T47D (cell line): ENCODE results near the gene MAGI2.

Experiments
- DNase-seq, 2 experiments: peaks; one replicate each; pipeline versions ENCODE4 v3.0.0 to v3.0.0-alpha.2; 2011 to 2012; ENCODE audit warnings: low read depth in 1 of 2, low spot score in 1 of 2
- JUND ChIP-seq: IDR thresholded peaks from 2 replicates; pipeline ENCODE4 v1.6.1; 2012; ENCODE audit warnings: low read depth
- in situ Hi-C: cut with HindIII; loops from 2 replicates; pipeline ENCODE4 v1.10.0; 2016; ENCODE audit warnings: low sequenced_read_pairs, low pct_unique_long_range_greater_than_20kb

MAGI2 gene

DNA sequence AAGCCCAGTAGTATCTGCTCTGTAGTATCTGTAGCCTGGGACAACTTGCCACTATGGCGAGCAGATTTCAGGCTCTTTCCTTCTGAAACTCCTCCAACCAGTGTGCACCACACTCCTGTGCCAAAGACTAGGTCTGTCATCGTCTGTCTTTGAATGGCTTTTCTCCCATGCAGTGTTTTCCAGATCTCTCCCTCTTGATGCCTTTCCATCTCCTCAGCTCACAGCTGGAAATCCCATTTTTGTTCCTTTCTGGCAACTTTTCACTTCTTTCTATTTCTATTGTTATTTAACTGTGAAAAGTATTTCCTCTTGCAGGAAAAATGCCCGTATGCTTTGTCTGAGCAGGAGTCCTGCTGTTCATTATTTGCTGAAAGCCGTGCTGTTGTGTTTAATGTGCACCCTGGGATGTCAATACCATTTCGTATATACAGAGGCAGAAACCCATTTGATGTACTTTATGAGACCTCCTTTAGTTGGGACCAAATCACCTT, 1281.2 kb downstream of the MAGI2 start:
- no peak for TF ChIP-seq JUND
- in situ Hi-C loops: no loop called here
- no peak for DNase-seq

- TF ChIP-seq JUND: no peak
- in situ Hi-C loops: no loop called here
- DNase-seq: no peak
These were observed 1282.1 kb downstream of the MAGI2 start for GRCh38 chr7:78171398-78171797.

DNA sequence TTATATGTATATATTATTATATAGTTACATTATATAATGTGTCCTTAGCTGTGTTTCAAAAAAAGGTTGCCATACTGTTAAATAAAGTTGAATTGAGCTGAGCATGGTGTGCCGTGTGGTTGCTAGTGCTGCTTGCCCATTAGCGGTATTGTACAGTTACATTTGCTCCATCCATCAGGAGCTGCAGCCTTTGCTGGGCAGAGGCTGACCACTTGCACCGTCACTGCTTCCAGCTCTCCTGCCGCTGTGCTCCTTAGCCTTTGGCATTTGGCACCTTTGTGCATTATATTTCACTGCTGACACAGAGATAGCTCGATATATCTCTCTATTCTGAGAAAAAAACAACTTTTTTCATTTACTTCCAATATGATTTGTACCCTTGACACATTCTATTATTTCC, 1282.7 kb downstream of the MAGI2 start:
- in situ Hi-C loops: no loop called here
- no peak for DNase-seq
- no peak for TF ChIP-seq JUND

DNA sequence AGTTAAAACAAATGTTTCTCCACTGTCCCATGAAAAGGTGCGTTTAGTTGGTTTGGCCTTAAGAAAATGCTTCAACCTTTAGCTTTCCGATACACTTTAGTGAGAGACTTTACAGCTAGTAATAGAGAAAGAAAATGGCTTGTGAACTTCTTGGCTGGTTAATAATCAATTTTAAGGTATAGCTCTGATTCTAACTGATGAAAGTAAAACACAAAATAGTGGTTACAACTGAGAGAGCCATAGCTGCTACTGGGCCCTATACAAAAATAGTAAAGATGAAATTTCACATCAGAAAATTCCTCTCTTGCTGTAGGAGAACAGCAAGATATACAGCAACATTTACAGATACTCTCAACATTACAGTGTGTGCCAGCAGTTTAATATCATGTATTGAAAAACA, 1283.5 kb downstream of the MAGI2 start:
- TF ChIP-seq JUND: no peak
- in situ Hi-C loops: no loop called here
- no peak for DNase-seq

- no peak for TF ChIP-seq JUND
- in situ Hi-C loops: no loop called here
- DNase-seq: no peak
These were observed 1284.6 kb downstream of the MAGI2 start for GRCh38 chr7:78168865-78169264.

DNA sequence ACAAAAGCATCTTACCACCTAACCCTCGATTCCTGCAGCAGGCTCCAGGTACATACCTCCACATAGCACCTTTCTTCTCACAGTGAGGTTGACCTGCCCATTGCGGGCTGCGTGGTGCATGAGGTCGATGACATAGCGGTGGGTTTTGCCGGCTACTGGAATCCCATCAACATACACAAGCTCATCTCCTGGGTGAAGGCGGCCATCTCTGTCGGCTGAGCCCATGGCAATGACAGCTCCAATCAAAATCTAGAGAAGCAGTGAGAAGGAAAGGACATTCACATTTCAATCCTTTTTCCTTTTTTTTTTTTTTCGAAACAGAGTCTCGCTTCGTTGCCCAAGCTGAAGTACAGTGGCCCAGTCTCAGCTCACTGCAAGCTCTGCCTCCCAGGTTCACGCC, 1285.6 kb downstream of the MAGI2 start:
- in situ Hi-C loops: no loop called here
- no peak for TF ChIP-seq JUND
- DNase-seq: no peak

GRCh38 chr7:78165854-78166253, 1287.6 kb downstream of the MAGI2 start:
- no peak for DNase-seq

DNA sequence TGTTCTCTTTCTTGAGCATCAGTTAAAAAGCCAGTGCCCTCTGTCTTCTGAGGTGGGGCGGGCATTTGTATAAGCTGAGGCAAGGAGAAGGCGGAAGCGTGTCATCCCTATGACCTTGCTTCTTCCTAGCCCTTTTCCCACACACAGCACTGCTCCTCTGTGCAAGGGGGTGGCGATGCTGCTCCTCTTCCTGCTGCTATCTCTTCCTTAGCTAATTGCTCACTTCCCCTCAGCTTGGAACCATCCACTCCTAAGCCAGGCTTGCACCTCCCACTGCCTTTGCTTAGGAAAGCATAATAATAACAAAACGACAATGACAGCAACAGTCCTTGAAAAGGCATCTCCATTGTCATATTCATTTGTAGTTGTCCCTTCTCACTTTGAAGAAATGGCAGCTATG, 1288.0 kb downstream of the MAGI2 start:
- no peak for DNase-seq
- in situ Hi-C loops: no loop called here
- TF ChIP-seq JUND: no peak

More at GRCh38 chr7:78165854-78166253, 1287.6 kb downstream of the MAGI2 start:
- TF ChIP-seq JUND: no peak
- in situ Hi-C loops: no loop called here

- in situ Hi-C loops: no loop called here
- no peak for TF ChIP-seq JUND
- no peak for DNase-seq
These were observed 1289.0 kb downstream of the MAGI2 start for GRCh38 chr7:78164459-78164858.

- in situ Hi-C loops: no loop called here
- no peak for TF ChIP-seq JUND
- DNase-seq: no peak
These were observed 1291.7 kb downstream of the MAGI2 start for GRCh38 chr7:78161781-78162180.

DNA sequence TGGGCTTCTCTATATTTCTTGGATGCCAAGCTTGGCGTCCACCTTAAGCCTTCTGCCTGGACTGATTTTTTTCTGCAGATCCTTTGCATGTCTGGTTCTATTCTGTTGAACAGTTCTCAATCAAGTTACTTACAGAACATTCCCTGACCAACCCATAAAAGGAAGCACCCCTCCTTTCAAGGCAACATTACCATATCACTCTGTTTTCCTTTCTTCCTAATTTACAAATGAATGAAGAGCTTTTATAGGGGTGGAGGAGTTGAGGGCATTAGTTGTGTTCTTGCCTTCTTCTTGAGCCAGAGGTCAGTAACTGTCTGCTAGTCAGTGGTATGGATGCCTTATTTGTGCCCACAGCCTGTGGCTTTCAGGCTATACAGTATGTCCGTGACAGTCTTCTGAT, 1293.9 kb downstream of the MAGI2 start:
- no peak for TF ChIP-seq JUND
- in situ Hi-C loops: no loop called here
- no peak for DNase-seq

GRCh38 chr7:78153285-78153684, 1300.2 kb downstream of the MAGI2 start:
- TF ChIP-seq JUND: no peak
- DNase-seq: no peak
- in situ Hi-C loops: no loop called here

DNA sequence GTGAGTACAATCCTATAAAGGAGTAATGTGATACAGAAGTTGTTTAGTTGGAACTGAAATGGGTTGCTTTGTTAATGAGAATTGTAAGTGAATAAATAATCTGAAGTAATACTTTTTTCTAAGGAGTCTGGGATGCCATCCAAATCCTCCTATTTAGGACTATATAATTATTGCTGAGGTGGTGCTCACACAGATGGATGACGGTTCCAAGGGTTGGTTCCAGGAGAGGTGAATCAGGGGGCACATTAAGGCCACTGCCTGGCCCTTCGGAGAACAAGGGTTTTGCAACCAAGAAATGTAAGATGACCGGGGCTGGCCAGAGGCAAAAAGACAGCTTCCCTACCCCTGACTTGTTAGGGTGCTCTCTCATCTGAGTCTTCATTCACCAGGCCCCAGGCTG, 1302.2 kb downstream of the MAGI2 start:
- no peak for DNase-seq
- in situ Hi-C loops: no loop called here
- TF ChIP-seq JUND: no peak

DNA sequence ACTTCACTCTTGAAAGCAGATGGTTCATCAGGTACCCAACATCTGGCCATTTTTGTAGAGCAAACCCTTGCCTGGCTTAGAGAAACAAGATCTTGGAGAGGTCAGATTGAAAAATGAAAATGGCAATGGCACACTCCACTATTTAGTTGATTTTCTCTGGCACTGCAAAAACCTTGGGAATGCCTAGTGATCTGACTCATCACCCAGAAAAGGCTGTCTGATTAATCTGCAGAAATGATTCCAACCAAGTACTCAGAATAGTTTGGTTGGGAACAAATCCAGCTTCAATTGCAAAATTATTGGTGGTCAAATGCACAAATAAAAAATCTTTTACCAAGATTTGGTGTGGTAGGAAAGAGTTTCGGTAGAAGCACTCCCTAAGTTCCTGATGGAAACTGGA, 1303.7 kb downstream of the MAGI2 start:
- in situ Hi-C loops: no loop called here
- no peak for TF ChIP-seq JUND
- no peak for DNase-seq
